KMS-11 (cell line): ENCODE measurements around the gene AK9.

Experiments
- H2AFZ ChIP-seq: fragments of 200-600 bp; sonication (generic); 2 replicates; pipeline ENCODE4 v1.6.1; 2016; ENCODE audit warnings: antibody characterized with exemption, mixed run types, low read depth
- H3K27ac ChIP-seq: fragments of 200-600 bp; sonication (generic); 2 replicates; pipeline ENCODE4 v1.6.1; 2016; ENCODE audit warnings: mild to moderate bottlenecking, mixed run types
- H3K27me3 ChIP-seq: fragments of 200-600 bp; sonication (generic); 2 replicates; pipeline ENCODE4 v1.6.1; 2017; ENCODE audit warnings: mild to moderate bottlenecking, low read depth, mixed run types, moderate library complexity; ENCODE audit not compliant: insufficient read depth
- H3K36me3 ChIP-seq: fragments of 200-600 bp; sonication (generic); 2 replicates; pipeline ENCODE4 v1.6.1; 2017; ENCODE audit warnings: mild to moderate bottlenecking, mixed run types; ENCODE audit not compliant: insufficient read depth
- H3K4me1 ChIP-seq: fragments of 200-600 bp; sonication (generic); 2 replicates; pipeline ENCODE4 v1.6.1; 2016; ENCODE audit warnings: mild to moderate bottlenecking, low read depth, mixed run types; ENCODE audit not compliant: poor library complexity, severe bottlenecking
- H3K4me2 ChIP-seq: fragments of 200-600 bp; sonication (generic); 2 replicates; pipeline ENCODE4 v1.7.0; 2016; ENCODE audit warnings: mild to moderate bottlenecking, mixed run types
- H3K4me3 ChIP-seq: fragments of 200-600 bp; sonication (generic); IDR thresholded peaks from 2 replicates; pipeline ENCODE4 v1.6.1; 2017; ENCODE audit warnings: low read depth, low read length, mixed read lengths; ENCODE audit not compliant: insufficient read depth
- H3K79me2 ChIP-seq: fragments of 200-600 bp; sonication (generic); 2 replicates; pipeline ENCODE4 v1.6.1; 2016; ENCODE audit warnings: low read depth, mixed run types; ENCODE audit not compliant: insufficient read depth
- H3K9ac ChIP-seq: fragments of 200-600 bp; sonication (generic); 2 replicates; pipeline ENCODE4 v1.6.1; 2016; ENCODE audit warnings: mild to moderate bottlenecking, mixed run types
- H4K20me1 ChIP-seq: fragments of 200-600 bp; sonication (generic); 2 replicates; pipeline ENCODE4 v1.6.1; 2016; ENCODE audit warnings: mild to moderate bottlenecking, mixed run types; ENCODE audit not compliant: insufficient read depth
- CTCF ChIP-seq: fragments of 200-600 bp; sonication (generic); conservative IDR thresholded peaks from 2 replicates; pipeline ENCODE4 v1.6.1; 2017; ENCODE audit warnings: low read depth, mild to moderate bottlenecking, antibody characterized with exemption, low read length, moderate library complexity, mixed read lengths

Gene AK9

GRCh38 chr6:109514946-109515345, 176.1 kb downstream of the AK9 start:
- no peaks in the 10 kb centered on the region for H4K20me1 ChIP-seq
- TF ChIP-seq CTCF, result no peak

GRCh38 chr6:109513571-109514071, 177.4 kb downstream of the AK9 start:
- no peak overlapping the region for H2AFZ ChIP-seq

More at GRCh38 chr6:109514946-109515345, 176.1 kb downstream of the AK9 start:
- H3K79me2 ChIP-seq, result no peaks in the 10 kb centered on the region
- H3K4me3 ChIP-seq, result no peak overlapping the region
- H3K36me3 ChIP-seq, result no peaks in the 10 kb centered on the region
- H3K27me3 ChIP-seq, result no peaks in the 10 kb centered on the region
- H3K4me2 ChIP-seq, result no peak overlapping the region
- no peak overlapping the region for H3K27ac ChIP-seq
- no peak overlapping the region for H2AFZ ChIP-seq
- H3K9ac ChIP-seq, result no peak overlapping the region
- peaks cover 6% of the 10 kb centered on the region for H3K4me1 ChIP-seq

GRCh38 chr6:109512271-109512817, 178.7 kb downstream of the AK9 start:
- H3K36me3 ChIP-seq, result no peaks in the 10 kb centered on the region
- no peak overlapping the region for H2AFZ ChIP-seq
- no peak overlapping the region for H3K4me2 ChIP-seq
- TF ChIP-seq CTCF, result no peak
- H3K4me1 ChIP-seq, result peaks cover 6% of the 10 kb centered on the region
- no peak overlapping the region for H3K27ac ChIP-seq
- H3K4me3 ChIP-seq, result no peak overlapping the region
- H4K20me1 ChIP-seq, result no peaks in the 10 kb centered on the region
- H3K79me2 ChIP-seq, result no peaks in the 10 kb centered on the region
- no peak overlapping the region for H3K9ac ChIP-seq
- no peaks in the 10 kb centered on the region for H3K27me3 ChIP-seq

More at GRCh38 chr6:109513571-109514071, 177.4 kb downstream of the AK9 start:
- no peak overlapping the region for H3K4me3 ChIP-seq
- H3K36me3 ChIP-seq, result no peaks in the 10 kb centered on the region
- H3K4me1 ChIP-seq, result peaks cover 6% of the 10 kb centered on the region
- H4K20me1 ChIP-seq, result no peaks in the 10 kb centered on the region
- H3K27me3 ChIP-seq, result no peaks in the 10 kb centered on the region
- no peak overlapping the region for H3K9ac ChIP-seq
- no peak for TF ChIP-seq CTCF
- no peaks in the 10 kb centered on the region for H3K79me2 ChIP-seq
- no peak overlapping the region for H3K4me2 ChIP-seq
- H3K27ac ChIP-seq, result no peak overlapping the region

- Histone ChIP-seq H3K4me2 (no peak overlapping the region), H3K9ac (no peak overlapping the region), H3K27ac (no peak overlapping the region), H3K4me3 (no peak overlapping the region), H4K20me1 (no peaks in the 10 kb centered on the region), H3K4me1 (peaks cover 6% of the 10 kb centered on the region), H2AFZ (no peak overlapping the region), H3K27me3 (no peaks in the 10 kb centered on the region), H3K79me2 (no peaks in the 10 kb centered on the region), H3K36me3 (no peaks in the 10 kb centered on the region)
- TF ChIP-seq CTCF, result no peak
Observed at GRCh38 chr6:109511832-109512231, 179.2 kb downstream of the AK9 start.
